Heart right ventricle (tissue), 16 donors: ENCODE results near the gene FAM118B. TPM values are rescaled to one million over a fixed set of nuclear protein-coding genes. Genes with fewer than 3 reads are reported as not detected.

Source experiments
- ATAC-seq, 8 donors: fragments of 200-7000 bp; cut with Tn5 transposase; one replicate each; pipeline ENCODE4 v1.9.1; 2020; ENCODE audit warnings: mild to moderate bottlenecking in 8 of 8, moderate library complexity in 8 of 8, moderate number of reproducible peaks in 1 of 8
- DNase-seq, 2 donors: peaks; one replicate each; pipeline ENCODE4 v3.0.0-alpha.2; 2020
- H3K27ac ChIP-seq, 10 donors: fragments of 200-600 bp; sonication (generic) in 2 of 10; one replicate each; pipeline versions ENCODE4 v1.5.0 to v1.8.0; 2020 to 2022; ENCODE audit warnings: mild to moderate bottlenecking in 3 of 10
- H3K27me3 ChIP-seq, 7 donors: fragments of 200-600 bp; one replicate each; pipeline ENCODE4 v1.8.0; 2021 to 2022; ENCODE audit warnings: mild to moderate bottlenecking in 2 of 7
- H3K36me3 ChIP-seq, 9 donors: fragments of 200-600 bp; sonication (generic) in 1 of 9; one replicate each; pipeline versions ENCODE4 v1.5.0 to v1.8.0; 2020 to 2022; ENCODE audit warnings: mild to moderate bottlenecking in 2 of 9
- H3K4me1 ChIP-seq, 9 donors: fragments of 200-600 bp; sonication (generic) in 1 of 9; one replicate each; pipeline versions ENCODE4 v1.5.0 to v1.8.0; 2020 to 2022; ENCODE audit warnings: mild to moderate bottlenecking in 4 of 9
- H3K4me3 ChIP-seq, 10 donors: fragments of 200-600 bp; sonication (generic) in 2 of 10; one replicate each; pipeline versions ENCODE4 v1.5.0 to v1.8.0; 2020 to 2022; ENCODE audit warnings: mild to moderate bottlenecking in 7 of 10, moderate library complexity in 2 of 10
- H3K9me3 ChIP-seq, 11 donors: fragments of 200-600 bp in 10 of 11; sonication (generic) in 2 of 11; one replicate each; pipeline versions ENCODE4 v1.5.0 to v1.8.0; 2013 to 2022; ENCODE audit warnings: mild to moderate bottlenecking in 2 of 11, control low read depth in 1 of 11, moderate library complexity in 1 of 11
- CTCF ChIP-seq, 9 donors: fragments of 200-600 bp; sonication (generic) in 2 of 9; IDR thresholded peaks; one replicate each; pipeline versions ENCODE4 v1.5.0 to v1.8.0; 2021 to 2022; ENCODE audit warnings: antibody characterized with exemption in 9 of 9, mild to moderate bottlenecking in 5 of 9, moderate library complexity in 1 of 9
- WGBS, 2 donors: extraction: QIAGEN DNeasy Blood & Tissue Kit; methylation state at CpG; one replicate each; pipeline ENCODE4 v1.1.7; 2013; ENCODE audit warnings: inconsistent platforms in 1 of 2; 5-methylcytosine and 5-hydroxymethylcytosine counted together
- intact Hi-C, 10 donors: fragments of 100-400 bp; cut with DNase I; formaldehyde crosslinking; loops; one replicate each; pipeline versions ENCODE4 v1.11.1 to v1.14.2; 2022
- polyA plus RNA-seq, 2 donors: library from polyadenylated mRNA; stranded (reverse); fragments of 200-250 nt; gene quantifications; one replicate each; pipeline ENCODE4 v1.2.3, GENCODE V29; 2013
- total RNA-seq, 10 donors: library from RNA; stranded (reverse); fragmentation: NEBNext Ultra II Directional in 3 of 10; extraction: Animal tissue kit (Norgen Biotek cat#: 25700) in 3 of 10; gene quantifications; one replicate each; pipeline versions ENCODE4 v1.2.1 to v1.2.4, GENCODE V29; 2021 to 2023
- donor health status: Arrhythmogenic right ventricular cardiomyopathy.
- donor health status: ischemic (EF 13 %, LVEDD 7.1; RV severe dilation, severe dysfunction).
- donor health status: healthy with polysubstance abuse.
- donor health status: DM: no; HTN: yes; CAD: no.
- donor health status: DM: no; HTN: no; CAD: no.
- donor health status: ischemic (EF 25% LVEDD 6.9; RV normal size, moderate dysfunction).
- donor health status: ischemic (EF 25% LVEDD 5.7; RV mildly dilated, moderate dysfunction).
- donor health status: healthy.
- donor health status: DM: yes; HTN: yes; CAD: no.
- donor health status: Ischemic cardiomyopathy.
- donor health status: ischemic (EF 35%, LVEDD 5.7; RV mildly dilated, moderate dysfunction).
- donor health status: nonischemic (EF 11% LVEDD 7.7; RV severe dilation, severe dysfunction).
- donor health status: DM: yes; HTN: yes; CAD: no.
- donor health status: PGD.
- donor health status: ischemic (EF 29% LVEDD 5.4; RV normal size, mild dysfunction).
- donor health status: nonischemic (EF 23%, LVEDD 6.1; RV moderate dilation, normal function).

The FAM118B gene
- total and polyA plus RNA-seq, 12 donors, result 7.6 to 52.8 (median 22.5) TPM

- intact Hi-C loops, result loop anchor here in 2 of 10 donors (10.0 kb wide), 2 partner anchors 47 to 337 kb away; partner anchors contain the start of genes FAM118B (in 1 of the 2) and RPUSD4 (in 1 of the 2)
- no peak for ATAC-seq
These were observed 50.6 kb downstream of the FAM118B start for GRCh38 chr11:126262216-126262615.

GRCh38 chr11:126263489-126263888 is 51.9 kb downstream of the FAM118B start:
- H3K4me3 ChIP-seq, result no peak overlapping the region
- DNase-seq, result no peak
- H3K36me3 ChIP-seq, result peaks cover 0 to 81% (median 56%) of the 10 kb centered on the region in 9 donors
- H3K27me3 ChIP-seq, result no peaks in the 10 kb centered on the region
- WGBS, 2 donors, result 91 to 94% methylated on average over 6 of the region's 6 CpGs
- H3K4me1 ChIP-seq, result peaks cover 5 to 19% (median 11%) of the 10 kb centered on the region in 9 donors
- no peak for ATAC-seq
- no peak overlapping the region for H3K27ac ChIP-seq
- intact Hi-C loops, result loop anchor here in 2 of 10 donors (10.0 kb wide), 2 partner anchors 49 to 339 kb away; partner anchors contain the start of genes FAM118B (in 1 of the 2) and RPUSD4 (in 1 of the 2)
- H3K9me3 ChIP-seq, result no peaks in the 10 kb centered on the region
- TF ChIP-seq CTCF (IDR thresholded peaks at IDR 0.05), result no peak

More at GRCh38 chr11:126262216-126262615, 50.6 kb downstream of the FAM118B start:
- Histone ChIP-seq H3K27ac (no peak overlapping the region), H3K4me1 (peaks cover 0 to 9% (median under 1%) of the 10 kb centered on the region in 9 donors), H3K27me3 (no peaks in the 10 kb centered on the region), H3K4me3 (no peak overlapping the region), H3K36me3 (peaks cover 0 to 90% (median 65%) of the 10 kb centered on the region in 9 donors), H3K9me3 (no peaks in the 10 kb centered on the region)
- WGBS, 2 donors, result 93 to 94% methylated on average over 6 of the region's 6 CpGs
- no peak for DNase-seq
- TF ChIP-seq CTCF (IDR thresholded peaks at IDR 0.05), result no peak

GRCh38 chr11:126265811-126266210 is 54.2 kb downstream of the FAM118B start:
- Histone ChIP-seq H3K27ac (no peak overlapping the region), H3K36me3 (peaks cover 0 to 67% (median 54%) of the 10 kb centered on the region in 9 donors), H3K27me3 (no peaks in the 10 kb centered on the region), H3K9me3 (no peaks in the 10 kb centered on the region), H3K4me1 (peaks cover 5 to 27% (median 22%) of the 10 kb centered on the region in 9 donors), H3K4me3 (no peak overlapping the region)
- intact Hi-C loops, result loop anchor here in 7 of 10 donors (5.0 to 10.0 kb wide), 3 partner anchors 51 to 341 kb away; partner anchors contain the start of genes FAM118B (in 7 of the 7) and RPUSD4 (in 7 of the 7)
- TF ChIP-seq CTCF (IDR thresholded peaks at IDR 0.05), result peak in 1 of 9 donors; percentile 19
- ATAC-seq (no peak), DNase-seq (no peak)
- 81 to 83% methylated on average over 8 of the region's 8 CpGs for WGBS, 2 donors

GRCh38 chr11:126267650-126268049 is 56.1 kb downstream of the FAM118B start:
- no peaks in the 10 kb centered on the region for H3K9me3 ChIP-seq
- no peaks in the 10 kb centered on the region for H3K27me3 ChIP-seq
- ATAC-seq, result no peak
- peak overlapping the region; percentile 76 to 97 (median 89) for H3K4me3 ChIP-seq
- peaks cover 0 to 58% (median 42%) of the 10 kb centered on the region in 9 donors for H3K36me3 ChIP-seq
- WGBS, 2 donors, result 68 to 76% methylated on average over 6 of the region's 6 CpGs
- peaks cover 5 to 26% (median 21%) of the 10 kb centered on the region in 9 donors for H3K4me1 ChIP-seq
- no peak for TF ChIP-seq CTCF (IDR thresholded peaks at IDR 0.05)
- peak overlapping the region in 7 of 10 donors; percentile 91 to 95 (median 93) for H3K27ac ChIP-seq
- intact Hi-C loops, result loop anchor here in 7 of 10 donors (2.0 to 10.0 kb wide), 4 partner anchors 15 to 343 kb away; partner anchors contain the start of genes FAM118B (in 7 of the 7), RPUSD4 (in 7 of the 7) and TIRAP (in 1 of the 7)
- DNase-seq, result no peak
